HG02840 (cell line): ENCODE measurements around the gene SWAP70.
"Not testable (repeated sequence)": the region's sequence is repeated elsewhere in the genome, so short reads cannot be mapped to it uniquely, and the experiment has no call there.

Experiments
- ATAC-seq: cut with Tn5 transposase; IDR thresholded peaks from one replicate; pipeline ENCODE4 v1.9.1; 2021; ENCODE audit warnings: mild to moderate bottlenecking, moderate library complexity, moderate number of reproducible peaks; ENCODE audit not compliant: unreplicated experiment, low FRiP score

The SWAP70 gene

DNA sequence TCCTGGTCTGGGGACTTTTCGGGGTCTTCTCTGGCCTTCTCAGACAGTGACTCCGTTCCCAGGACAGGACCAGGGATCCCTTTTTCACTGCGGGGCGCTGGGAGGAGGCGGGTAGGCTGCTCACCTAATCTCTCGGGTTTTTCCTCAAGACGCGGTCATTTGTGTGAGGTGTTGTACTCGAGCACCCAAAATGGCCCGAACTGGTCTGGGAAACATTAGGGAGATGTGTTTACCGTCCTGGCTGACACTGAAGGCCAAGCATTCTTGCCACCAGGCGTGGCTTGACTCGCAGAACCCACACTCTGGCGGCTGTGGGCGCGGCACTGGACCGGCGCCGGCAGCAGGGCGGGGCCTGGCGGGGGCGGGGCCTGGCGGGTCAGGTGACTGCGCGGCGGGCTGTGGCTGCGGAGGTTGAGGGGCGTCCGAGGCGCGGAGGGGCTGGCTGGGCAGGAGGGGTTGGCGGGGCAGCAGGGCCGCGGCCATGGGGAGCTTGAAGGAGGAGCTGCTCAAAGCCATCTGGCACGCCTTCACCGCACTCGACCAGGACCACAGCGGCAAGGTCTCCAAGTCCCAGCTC is at the start of gene SWAP70:
Gene SWAP70, plus strand, starts transcription at position 379 of the 577 bp plus-strand sequence. Its CDS starts 103 bp downstream, at position 482.
- peak; percentile 78 for ATAC-seq

DNA sequence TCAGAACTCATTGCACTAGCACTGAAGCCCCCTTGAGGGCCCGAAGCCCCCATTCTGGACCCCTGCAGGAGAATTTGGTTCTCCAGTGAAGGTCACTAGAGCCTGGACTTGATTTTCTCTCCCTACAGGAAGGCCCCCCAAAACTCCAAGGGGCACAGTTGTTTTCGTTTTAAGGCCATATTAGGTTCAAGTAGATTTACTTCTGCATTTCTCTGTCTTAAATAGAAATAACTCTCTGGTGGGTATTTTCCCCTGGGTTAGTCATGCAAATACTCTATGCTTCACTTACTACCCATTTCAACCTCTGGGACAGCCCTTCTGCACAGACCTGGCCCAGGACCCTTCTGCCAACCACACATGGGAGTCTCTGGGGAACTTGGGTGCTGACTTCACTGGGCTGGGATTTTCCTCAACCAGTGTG is 48.8 kb upstream of the SWAP70 start:
- ATAC-seq = peak; percentile 47

DNA sequence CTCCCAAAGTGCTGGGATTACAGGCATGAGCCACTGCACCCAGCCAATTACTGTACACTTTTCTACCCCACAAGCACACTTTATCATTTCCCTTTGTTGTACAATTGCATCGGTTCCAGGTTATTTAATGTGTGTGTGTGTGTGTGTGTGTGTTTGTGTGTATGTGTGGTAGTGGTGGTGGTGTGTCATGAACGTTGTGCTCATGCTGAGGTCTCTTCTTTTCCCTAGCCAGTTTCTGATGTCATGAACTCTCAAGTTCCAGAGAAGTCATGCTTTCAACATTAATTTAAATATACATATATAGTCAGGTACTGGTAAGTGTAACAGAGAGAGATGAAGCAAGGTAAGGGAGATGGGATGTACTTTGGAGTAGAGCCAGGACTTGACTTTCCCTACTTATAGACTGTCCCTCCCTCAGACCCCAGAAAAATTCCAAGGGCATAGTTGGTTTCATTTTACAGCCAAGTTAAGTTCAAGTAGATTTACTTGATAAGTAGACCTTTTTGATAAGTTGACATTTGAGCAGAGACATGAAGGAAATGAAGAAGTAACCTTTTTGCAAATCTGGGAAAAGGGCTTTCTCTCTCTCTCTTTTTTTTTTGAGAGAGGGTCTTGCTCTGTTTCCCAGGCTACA is 47.7 kb upstream of the SWAP70 start:
- ATAC-seq = no peak

DNA sequence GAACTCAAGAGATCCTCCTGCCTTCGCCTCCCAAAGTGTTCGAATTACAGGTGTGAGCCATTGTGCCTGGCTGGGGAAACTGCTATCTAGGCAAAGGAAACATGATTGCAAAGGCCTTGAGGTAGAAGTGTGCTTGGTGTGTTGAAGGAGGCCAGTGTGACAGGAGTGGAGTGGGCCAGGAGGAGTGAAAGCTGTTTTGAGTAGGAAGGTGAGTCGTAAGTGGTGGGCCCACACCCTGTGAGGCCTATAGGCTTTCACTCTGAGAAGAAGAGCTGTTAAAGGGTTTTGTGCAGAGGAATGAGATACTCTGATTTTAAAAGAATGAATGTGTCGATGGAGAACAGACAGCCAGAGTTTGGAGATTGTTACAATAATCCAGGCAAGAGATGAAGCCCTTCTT is 47.0 kb upstream of the SWAP70 start:
- no peak for ATAC-seq

DNA sequence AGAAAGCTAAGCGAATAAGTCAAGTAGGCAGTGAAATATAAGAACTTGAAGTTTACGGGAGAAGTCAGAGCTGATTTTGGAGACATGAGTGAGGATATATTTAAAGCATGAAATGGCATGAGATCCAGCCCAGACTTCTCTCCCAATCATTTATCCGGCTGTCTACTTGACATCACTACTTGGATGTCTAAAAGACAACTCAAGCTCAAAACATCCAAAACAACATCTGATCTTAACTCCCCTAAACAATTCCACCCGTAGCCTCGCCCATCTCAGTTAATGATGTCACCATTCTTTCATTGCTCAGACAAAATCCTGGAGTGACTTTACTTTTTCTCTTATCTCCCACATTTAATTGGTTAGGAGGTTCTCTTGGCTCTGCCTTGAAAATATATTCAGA is 45.9 kb upstream of the SWAP70 start:
- ATAC-seq = no peak

DNA sequence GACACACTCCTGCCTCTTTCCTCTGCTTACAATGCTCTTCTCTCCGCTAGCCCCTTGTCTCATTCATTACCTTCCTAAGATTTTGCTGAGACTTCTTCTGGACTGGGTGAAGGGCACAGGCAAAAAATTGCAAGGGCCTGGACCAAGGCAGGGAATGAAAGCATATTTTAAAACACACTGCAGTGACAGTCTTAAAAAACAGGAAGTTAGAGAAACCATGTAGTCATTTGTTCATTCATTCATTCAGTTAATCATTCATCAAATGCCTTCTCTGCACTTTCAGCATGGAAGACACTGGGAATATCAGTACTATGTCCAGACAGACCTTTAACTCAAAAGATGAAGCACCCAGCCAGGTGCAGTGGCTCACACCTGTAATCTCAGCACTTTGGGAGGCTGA is 44.9 kb upstream of the SWAP70 start:
- no peak for ATAC-seq

DNA sequence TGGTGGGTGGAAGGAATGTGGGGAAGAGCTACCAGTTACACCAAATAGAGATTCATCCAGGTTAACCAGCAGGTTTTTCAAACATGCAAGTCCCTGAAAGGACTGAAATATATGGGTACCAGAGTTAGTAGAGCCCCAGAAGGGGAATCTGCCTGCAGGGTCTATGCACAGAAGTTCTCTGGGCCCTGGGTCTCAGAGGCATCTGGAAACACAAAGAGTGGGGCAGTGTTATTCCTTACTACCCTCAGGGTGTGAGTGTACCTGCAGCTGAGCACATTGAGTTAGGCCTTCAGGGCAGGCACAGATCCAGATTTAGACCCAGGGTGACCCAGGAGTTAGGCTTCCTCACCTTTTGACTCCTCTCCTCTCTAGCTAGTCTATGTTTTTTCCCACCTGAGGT is 43.9 kb upstream of the SWAP70 start:
- no peak for ATAC-seq

DNA sequence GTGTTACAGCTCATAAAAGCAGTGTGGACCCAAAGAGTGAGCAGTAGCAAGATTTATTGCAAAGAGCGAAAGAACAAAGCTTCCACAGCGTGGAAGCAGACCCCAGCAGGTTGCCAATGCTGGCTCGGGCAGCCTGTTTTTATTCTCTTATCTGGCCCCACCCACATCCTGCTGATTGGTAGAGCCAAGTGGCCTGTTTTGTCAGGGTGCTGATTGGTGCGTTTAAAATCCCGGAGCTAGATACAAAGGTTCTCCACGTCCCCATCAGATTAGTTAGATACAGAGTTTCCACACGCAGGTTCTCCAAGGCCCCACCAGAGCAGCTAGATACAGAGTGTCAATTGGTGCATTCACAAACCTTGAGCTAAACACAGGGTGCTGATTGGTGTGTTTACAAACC is 41.5 kb upstream of the SWAP70 start:
- ATAC-seq = not testable (repeated sequence)

DNA sequence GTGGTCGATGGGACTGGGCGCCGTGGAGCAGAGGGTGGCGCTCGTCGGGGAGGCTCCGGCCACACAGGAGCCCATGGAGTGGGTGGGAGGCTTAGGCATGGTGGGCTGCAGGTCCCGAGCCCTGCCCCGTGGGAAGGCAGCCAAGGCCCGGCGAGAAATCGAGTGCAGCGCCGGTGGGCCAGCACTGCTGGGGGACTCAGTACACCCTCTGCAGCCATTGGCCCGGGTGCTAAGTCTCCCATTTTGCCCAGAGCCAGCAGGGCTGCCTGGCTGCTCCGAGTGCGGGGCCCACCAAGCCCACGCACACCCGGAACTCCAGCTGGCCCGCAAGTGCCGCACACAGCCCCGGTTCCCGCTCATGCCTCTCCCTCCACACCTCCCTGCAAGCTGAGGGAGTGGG is 40.8 kb upstream of the SWAP70 start:
- ATAC-seq = not testable (repeated sequence)

DNA sequence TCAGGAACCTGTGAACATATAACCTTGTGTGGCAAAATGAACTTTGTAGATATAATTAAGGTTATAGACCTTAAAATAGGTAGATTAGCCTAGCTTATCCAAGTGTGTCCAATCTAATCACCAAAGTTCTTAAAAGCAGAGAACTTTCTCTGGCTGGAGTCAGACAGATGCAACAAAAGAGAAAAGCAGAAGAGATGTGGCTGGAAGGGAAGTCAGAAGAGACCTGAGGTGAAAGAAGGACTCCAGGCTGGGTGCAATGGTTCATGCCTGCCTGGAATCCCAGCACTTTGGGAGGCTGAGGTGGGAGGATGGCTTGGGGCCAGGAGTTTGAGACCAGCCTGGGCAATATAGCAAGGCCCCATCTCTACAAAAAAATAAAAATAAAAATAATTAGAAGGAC is 39.4 kb upstream of the SWAP70 start:
- ATAC-seq = no peak

DNA sequence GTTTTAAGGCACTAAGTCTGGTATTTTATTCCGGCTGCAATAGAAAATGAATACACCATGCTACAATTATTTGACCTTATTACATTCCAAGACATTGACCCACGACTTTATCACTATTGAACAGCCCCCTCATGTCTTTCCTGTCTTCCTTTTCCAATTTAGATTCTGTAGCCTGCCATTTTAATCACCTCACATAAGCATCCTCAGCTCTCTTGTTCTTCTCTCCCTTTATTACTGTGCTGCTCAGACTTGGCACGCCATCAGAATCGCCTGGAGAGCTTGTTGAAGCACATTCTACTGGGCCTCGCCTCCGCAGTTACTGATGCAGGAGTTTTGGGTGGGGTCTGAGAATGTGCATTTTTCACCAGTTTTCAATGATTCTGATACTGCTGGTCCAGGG is 38.7 kb upstream of the SWAP70 start:
- no peak for ATAC-seq

DNA sequence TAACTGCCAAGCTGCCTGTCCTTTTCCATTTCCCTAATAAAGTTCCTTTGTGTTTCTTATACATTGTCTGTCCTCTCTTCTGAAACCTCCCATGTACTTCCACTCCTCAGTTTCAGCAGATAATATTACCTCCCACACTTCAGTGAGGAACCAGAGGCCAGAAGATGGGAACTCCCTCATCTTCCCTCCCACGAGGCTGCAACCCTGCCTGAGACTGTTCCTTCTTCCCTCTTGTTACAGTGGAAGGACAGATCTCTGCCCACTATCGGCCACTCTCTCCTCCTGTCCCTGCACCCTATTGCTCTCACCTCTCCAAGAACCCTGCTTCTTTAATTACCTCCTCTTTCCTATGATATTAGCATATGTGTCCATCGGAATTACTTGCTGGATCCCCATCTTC is 38.1 kb upstream of the SWAP70 start:
- ATAC-seq = no peak

DNA sequence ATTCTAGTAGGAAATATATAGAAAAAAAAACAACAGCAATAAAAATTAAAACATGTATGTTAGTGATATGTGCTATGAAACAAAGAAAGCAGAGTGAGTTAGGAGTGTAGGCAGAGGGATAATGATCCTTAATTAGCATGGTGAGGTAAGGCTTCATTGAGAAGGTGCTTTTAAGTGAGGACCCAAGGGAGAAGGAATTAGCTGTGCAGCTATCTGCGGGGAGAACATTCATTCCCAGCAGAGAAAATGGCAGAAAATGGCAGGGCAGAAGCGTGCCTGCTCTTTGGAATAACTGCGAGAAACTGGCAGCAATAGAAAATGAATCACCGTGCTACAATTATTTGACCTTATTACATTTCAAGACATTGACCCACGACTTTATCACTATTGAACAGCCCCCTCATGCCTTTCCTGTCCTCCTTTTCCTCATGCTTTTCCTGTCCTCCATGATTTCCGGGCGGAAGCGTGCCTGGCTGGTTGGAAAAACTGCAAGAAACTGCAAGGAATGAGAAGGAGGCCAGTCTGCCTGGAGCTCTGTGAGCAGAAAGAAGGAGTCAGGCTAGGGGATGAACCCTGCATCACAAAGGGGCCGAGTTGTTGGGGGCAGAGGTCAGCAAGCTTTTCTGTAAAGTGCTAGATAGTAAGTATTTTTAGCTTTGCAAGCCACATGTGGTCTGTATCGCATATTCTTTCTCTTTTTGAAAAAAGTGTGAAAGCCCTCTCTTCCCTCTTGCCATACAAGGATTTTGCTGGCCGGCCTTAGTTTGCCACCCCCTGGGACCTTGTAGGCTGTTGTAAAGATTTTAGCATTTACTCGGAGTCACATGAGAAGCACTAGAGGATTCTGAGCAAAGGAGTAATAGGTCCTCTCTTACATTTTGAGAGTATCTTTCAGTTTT is 37.1 kb upstream of the SWAP70 start:
- ATAC-seq = no peak

DNA sequence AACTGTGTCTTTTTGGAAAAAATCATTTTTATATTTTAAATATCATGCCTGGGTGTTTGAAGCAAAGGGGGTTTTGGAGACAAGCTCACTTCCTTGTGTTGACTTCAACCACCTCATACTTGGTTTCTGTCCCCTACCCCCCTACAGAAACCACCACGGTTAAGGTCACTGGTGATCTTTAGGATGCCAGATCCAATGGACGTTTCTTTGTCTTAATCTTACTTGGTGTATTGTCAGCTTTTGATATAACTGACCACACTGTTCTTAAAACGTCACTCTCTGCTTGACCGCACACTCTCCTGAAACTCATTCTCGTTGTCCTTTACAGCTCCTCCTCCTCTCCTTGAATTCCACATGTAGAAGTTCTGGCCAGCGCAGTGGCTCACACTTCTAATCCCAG is 34.8 kb upstream of the SWAP70 start:
- ATAC-seq = no peak

DNA sequence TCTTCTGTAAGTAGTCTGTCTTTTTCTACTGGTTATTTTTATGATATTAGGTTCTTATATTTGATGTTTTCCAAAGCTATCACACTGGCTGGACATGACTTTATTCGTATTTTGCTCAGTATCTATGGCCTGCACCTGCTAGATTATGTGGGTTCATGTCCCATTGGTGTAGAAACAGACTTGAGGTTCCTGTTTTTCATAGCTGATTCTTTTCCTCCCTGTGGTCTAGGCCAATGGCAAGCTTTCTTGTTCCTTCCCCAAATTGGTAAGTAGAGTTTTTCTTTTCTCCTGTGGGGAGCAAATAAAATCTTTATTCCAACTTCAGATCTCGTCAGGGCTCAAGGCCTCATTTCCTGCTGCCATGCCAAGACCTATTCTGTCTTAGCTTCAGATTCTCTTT is 30.2 kb upstream of the SWAP70 start:
- ATAC-seq = no peak

DNA sequence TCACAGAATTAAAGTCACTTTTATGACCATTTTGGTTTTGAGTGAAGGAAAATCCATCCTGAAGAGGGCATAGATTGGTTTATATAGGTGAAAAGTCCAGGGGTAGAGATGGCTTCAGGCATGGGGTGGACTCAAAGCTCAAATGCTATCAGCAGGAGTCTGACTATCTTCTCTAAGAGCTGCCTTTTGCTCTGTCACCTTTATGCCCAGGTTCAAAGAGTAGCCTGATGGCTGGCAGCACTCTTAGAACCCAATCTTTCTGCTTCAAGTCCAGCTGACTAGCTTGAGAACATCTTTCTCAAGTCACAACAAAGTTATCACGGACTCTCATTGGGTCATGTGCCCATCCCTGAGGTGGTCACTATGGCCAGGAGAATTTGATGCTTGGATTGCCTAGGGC is 27.2 kb upstream of the SWAP70 start:
- no peak for ATAC-seq

DNA sequence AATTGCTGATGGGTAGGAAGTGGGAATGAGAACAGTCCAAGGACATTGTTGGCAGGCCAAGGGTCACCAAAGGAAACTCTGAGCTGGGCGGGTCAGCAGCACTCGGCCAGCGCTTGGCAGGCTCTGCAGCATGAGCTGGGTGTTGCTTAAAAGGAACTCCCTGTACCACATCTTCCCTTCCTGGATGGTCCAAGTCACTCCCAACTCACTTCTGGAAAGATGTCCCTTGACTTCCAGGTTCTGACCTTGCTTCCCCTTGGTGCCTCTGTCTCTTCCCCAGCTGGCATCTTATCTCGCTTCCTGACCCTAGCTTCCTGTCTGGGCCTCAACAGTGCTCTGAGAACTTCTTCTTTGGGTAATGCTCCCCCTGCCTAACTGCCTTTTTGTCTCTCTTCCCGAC is 24.8 kb upstream of the SWAP70 start:
- no peak for ATAC-seq

DNA sequence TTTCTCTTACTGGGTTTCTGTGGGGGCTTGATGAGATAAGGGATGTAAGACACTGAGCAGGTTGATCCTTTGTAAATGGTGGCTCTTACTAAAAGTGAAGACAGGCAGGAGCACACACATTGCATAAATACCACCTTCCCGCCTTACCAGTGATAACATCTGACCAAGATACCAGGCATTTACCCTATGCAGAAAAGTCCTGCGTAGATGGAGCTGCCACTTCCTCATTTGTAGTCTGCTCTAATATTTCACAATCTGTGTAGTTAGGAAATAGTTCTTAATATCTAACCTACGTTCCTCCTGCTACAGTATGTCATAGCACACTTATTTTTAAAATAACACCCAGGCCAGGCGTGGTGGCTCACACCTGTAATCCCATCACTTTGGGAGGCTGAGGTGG is 23.9 kb upstream of the SWAP70 start:
- no peak for ATAC-seq

DNA sequence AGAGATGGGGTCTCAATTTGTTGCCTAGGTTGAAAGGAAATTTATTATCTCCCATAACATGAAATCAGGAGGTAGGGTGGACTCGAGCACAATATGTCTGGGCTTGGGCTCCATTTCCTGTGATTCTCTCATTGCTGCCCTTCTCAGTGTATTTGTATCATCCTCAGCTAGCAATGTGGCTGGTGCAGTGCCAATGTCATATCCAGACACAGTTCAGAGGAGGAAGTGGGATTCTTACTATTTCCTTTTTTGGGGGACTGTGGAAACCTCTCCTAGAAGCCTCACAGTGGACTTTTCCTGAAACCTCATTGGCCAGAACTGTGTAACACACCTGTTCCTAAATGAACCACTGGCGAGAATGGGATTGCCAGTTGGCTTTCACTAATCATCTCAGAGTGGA is 21.0 kb upstream of the SWAP70 start:
- no peak for ATAC-seq

DNA sequence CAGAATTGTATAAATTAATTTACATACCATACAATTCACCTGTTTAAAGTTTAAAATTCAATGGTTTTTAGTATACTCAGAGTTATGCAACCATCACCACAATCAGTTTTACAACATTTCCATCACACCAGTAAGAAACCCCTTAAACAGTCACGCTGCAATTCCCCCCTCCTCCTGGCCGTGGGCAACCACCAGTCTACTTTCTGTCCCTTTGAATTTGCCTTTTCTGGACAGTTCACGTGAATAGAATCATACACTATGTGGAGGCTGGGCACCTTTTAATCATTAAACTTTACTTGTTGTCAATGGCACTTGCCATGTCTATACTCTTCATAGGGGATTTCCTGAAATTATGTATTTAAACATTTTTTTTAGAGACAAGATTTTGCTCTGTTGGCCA is 20.1 kb upstream of the SWAP70 start:
- no peak for ATAC-seq

DNA sequence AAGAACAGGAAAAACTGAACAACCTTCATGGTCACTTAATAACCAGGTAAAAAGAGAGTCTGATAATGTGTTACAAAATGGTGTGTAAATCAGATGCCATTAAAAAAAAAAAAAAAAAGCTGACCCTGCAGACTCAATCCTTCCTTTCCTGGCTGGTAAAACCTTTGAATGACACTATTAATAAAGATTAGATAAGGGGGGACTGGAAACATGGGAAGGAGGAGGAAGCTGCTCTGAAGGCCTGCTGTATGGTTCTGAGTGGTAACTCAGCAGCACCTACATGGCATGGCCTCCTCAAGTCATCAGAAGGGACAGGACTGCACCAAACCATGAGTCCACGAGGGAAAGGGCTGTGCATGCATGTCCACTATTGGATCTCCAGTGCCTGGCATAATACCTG is 18.0 kb upstream of the SWAP70 start:
- ATAC-seq = no peak

DNA sequence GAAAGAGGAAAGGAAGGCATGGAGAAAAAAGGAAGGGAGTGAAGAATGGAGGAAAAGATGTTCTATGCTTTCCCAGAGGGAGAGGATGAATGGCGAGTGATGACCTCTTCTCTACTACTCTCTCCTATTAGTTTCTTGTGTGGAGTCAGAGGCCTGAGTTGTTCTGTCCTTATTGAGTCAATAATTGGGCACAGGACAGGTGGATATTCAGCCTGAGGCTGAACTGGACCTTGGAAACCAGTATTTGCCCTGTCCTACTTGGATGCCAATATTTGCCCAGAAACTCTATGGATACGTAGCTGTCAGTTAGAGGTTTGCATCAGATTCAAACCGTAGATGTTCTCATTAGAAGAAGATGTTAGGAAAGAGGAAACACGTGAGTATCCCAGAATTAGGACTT is 17.6 kb upstream of the SWAP70 start:
- ATAC-seq = no peak
